CD4-positive, alpha-beta T cell treated with Interleukin-4 for 4 hours (primary cell): ENCODE results near the gene PRELID3B.
"Not testable (repeated sequence)": the region's sequence is repeated elsewhere in the genome, so short reads cannot be mapped to it uniquely, and the experiment has no call there.

Source experiments
- DNase-seq: peaks from one replicate; pipeline ENCODE4 v3.0.0-alpha.2; 2020

The PRELID3B gene

DNA sequence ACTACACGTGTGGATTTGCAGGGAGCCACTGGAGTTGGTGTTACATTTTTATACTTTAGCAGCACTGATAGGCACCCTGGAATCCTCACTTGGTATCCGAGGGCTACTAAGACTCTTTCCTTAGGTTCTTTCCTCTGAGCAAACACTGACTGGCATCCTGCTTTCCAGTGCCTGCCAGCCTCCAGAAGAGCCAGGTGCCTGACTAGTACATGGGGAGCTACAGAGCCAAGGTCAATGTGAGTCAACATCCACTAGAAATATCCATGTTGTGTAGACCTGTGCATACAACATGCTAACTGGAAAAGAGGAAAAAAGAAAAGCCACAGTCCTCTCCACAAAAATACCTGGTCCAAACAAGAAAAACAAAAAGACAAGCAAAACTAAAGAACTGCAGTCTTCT, 17.5 kb downstream of the PRELID3B start:
- no peak for DNase-seq

DNA sequence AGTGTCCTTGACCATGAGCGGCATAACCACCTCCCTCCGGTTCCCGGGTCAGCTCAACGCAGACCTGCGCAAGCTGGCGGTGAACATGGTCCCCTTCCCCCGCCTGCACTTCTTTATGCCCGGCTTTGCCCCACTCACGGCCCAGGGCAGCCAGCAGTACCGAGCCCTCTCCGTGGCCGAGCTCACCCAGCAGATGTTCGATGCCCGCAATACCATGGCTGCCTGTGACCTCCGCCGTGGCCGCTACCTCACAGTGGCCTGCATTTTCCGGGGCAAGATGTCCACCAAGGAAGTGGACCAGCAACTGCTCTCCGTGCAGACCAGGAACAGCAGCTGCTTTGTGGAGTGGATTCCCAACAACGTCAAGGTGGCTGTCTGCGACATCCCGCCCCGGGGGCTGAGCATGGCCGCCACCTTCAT, 18.5 kb downstream of the PRELID3B start:
- DNase-seq: no peak

DNA sequence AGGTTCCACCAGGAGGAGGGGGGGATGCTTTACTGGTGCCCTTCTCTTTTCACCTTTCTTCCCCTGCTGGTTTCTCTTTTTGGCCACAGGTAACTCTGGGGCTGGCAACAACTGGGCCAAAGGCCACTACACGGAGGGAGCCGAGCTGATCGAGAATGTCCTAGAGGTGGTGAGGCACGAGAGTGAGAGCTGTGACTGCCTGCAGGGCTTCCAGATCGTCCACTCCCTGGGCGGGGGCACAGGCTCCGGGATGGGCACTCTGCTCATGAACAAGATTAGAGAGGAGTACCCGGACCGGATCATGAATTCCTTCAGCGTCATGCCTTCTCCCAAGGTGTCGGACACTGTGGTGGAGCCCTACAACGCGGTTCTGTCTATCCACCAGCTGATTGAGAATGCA, 19.0 kb downstream of the PRELID3B start:
- no peak for DNase-seq

DNA sequence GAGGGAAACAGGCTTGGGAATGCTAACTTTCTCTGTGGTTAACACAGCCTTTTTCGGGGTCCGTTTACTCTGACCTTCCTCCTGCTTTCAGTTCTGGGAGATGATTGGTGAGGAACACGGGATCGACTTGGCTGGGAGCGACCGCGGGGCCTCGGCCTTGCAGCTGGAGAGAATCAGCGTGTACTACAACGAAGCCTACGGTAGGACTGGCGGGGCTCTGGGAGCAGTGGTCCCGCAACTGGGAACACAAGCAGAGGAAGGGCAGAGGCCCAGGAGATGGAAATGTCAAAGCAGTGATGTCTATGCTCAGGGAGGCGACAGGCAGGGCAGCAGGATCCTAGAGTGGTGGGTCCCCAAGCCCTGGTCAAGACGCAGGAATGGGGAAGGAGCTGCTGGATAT, 19.8 kb downstream of the PRELID3B start:
- no peak for DNase-seq

DNA sequence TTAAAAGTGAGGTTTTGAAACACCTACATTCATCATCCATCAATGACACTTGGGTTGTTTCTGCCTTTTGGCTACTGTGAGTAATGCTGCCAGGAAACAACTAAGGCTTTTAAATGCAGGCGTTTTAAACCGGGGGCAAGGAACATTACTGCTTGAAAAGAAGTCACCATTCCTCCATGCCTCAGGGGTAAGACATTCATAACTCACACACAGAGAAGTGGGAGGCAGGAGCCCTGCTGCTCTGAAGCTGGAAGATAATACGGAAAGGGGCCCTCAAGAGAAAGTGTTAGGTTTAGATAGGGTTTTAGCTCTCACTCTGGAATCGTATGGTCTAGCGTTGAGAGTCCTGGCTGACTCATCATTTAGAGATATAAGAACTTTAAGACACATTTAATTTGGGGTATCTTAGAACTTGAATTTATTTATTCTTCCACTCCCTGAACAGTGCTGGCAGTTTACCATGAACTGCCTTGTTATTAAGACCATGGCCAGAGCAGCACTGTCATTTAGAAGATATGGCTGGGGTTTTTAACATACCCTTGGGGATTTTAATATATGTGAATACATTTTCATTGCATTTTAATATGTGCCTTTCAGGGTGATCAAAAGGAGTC, 21.5 kb downstream of the PRELID3B start:
- no peak for DNase-seq

DNA sequence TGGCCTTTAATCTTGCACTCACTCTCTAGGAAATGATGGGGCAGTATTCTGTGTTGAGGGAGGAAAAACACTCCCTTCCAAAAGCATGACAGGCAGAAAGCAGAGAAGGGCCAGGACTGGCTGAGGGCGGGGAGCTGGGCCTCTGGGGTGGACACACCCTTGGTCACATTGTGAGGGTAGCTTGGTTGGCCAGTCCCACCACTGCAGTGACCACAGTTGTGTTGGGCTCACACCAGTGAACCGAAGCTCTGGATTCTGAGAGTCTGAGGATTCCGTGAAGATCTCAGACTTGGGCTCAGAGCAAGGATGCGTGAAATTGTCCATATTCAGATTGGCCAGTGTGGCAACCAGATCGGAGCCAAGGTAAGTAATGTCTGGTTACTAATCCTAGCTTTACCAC, 23.4 kb downstream of the PRELID3B start, which contains the start of gene TUBB1:
TUBB1 (plus strand) TSS at position 213 of the 400 bp plus-strand sequence; CDS start at position 307, 94 bp downstream.
- no peak for DNase-seq

DNA sequence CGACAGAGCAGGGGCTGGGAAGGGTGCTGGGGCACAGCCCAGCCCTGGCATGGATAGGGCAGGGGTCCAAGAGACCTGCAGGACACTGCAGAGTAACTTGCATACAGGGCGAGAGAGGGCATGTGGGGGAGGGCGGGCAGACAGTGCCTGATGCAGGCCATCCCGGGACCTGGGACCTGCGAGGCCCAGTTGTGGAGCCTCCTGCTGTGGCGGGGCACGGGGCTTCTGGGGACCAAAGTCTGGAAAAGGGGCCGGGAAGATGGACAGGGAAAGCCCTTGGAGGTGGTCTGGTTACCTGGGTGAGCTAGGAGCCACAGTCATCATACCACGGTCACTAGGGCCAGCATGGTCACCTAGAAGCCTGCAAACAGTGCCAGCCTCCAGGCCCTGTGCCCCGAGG, 23.8 kb downstream of the PRELID3B start:
- DNase-seq: no peak

DNA sequence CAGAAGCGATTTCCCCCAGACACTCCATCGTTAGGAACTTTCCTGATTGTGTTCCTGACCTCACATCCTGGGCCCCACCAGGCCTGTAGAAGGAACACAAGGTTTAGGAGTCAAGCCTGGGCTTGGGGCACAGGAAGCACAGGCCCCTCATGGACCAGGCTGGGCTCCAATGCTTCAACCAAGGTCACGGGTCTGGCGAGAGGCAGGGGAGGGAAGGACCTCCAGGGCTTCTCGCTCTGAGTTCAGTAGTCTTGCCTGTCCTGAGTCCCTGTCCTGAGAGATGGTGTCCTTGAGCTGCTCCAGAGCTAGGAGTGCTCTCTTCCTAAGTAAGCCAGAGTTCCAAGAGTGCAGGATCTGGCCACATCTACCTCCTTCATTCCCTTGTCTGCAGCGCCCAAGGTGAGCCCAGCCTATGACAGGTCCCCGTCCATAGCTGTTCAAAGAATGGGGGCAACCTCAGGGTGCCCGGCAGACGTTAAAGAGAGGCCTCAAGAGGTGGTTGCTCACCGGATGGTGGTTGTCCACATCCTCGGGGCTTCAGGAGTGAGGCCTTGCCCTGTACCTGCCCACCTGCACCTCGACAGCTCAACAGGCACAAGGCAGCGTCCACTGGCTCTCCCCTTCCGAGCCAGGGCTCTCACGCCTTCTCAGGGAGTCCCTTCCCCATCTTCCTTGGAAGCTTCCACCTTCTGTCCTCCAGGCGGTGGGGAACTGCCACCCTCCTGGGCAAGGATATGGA, 24.9 kb downstream of the PRELID3B start:
- DNase-seq: no peak

DNA sequence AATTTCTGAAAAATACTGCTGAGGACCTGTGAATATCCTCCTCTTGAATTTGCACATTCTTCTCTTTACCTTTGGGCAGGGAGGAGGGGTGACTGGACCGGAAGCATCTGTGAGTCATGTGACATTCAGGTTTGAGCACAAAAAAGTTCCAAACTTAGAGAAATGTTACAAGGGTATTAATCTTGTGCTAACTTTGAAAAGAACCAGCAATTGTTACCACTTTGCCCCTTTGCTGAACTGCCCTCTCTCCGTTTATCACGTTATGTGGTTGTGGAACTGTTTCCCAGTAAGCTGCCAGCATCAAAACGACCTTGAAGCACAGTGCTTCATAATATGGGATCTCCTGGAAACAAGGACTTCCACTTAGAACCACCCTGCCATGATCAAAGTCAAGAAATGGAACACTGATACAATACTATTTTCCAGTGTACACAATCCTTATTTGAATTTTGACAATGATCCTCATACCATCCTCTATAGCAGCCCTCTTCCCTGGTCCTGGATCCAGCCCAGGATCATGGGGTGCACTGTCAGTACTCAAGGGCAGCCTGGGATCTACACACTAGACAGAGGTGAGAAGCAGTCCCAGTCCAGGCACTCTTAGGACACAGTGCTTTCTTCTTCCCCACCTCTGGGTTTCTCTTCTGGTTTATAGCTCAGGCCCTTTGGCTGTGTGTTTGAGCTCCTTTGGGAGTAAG, 25.6 kb downstream of the PRELID3B start:
- DNase-seq: peak; percentile 30

DNA sequence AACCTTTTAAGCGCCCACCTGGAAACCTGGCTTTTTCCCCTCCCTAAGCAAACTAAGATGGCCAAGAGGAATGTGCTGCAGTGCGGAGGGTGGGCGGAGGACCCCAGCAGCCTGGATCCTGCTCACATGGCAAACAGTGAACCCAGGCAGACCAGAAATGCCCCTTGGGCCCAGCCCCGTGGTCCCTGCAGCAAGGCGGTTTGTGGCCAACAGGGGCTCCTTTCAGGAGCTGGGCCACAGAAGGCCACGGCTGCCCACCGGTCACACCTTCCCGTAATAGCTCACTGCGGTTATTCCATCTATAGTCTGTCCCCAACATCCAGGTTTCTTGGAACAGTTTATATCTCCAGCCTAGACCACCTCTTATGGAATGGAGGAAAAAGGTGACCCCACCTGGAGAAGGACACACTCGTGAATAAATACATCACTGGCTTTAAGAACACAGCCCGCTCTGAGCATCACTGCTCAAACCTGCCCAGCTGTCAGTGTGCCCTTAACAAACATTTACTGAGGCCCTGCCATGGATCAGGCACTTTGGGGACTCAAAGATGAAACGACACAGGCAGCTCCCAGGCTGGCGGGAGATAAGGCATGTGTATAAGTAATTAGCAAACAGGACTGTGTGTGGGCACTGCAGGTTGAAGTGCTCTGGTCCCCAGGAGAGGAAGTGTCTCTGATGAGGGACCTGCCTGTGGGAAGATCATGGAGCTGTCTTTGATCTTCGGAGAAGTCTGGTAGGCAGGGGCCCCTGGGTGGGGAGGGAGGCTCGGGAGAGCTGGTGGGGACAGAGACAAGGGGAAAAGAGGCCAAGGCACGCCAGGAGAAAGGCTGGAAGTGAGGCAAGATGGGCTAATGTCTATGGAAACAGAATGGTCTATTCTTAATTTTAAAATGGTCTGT, 26.5 kb downstream of the PRELID3B start:
- no peak for DNase-seq

DNA sequence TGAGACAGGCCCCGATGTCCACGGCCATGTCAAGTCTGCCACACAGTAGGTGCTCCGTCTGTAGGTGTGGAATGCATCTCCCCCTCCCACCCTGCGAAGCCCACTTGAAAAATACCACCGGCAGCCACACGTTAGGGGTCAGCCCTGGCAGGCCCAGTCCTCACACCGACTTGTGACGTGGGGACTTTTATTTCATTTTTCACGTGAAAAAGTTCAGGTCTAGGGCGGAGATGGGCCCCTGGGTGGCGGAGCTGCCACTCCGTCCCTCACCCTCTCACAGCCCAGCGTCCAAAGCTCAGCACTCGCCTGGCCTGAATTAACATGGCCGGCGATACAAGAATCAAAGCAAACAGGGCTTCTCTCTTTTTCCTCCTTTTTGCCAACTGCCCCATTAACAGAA, 27.2 kb downstream of the PRELID3B start:
- DNase-seq: no peak

DNA sequence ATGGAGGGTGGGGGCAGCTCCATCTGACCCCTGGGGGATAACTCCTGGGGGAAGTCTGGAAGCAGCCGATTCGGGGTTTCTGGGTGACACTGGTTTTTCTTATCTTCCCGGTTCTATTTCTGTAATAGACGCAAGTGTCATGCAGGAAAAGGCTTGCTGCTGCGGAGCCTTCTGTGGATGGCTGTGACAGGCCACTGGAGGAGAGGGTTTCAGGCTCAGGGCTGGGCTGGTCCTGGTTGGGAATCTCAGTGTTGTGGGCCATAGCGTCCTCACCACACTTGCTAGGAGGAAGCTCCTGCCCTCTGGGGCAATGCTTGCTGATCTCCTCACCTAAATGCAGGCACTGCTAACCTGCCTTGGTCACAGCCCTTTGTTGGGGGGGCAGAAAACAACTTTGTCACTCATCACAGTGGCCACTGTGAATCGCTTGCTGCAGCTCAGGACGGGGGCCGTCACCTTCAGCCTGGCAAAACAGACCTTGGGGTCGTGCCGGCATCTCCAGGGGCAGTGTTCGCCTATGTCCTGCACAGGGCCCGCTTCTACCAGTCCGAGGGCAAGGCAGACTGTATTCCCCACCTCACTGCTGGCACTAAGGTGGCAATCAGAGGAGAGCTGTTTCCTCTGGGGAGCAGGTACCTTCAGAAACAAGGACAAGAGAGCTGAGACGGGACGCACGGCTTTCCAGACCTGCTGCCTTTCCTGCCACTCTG, 27.8 kb downstream of the PRELID3B start:
- no peak for DNase-seq

DNA sequence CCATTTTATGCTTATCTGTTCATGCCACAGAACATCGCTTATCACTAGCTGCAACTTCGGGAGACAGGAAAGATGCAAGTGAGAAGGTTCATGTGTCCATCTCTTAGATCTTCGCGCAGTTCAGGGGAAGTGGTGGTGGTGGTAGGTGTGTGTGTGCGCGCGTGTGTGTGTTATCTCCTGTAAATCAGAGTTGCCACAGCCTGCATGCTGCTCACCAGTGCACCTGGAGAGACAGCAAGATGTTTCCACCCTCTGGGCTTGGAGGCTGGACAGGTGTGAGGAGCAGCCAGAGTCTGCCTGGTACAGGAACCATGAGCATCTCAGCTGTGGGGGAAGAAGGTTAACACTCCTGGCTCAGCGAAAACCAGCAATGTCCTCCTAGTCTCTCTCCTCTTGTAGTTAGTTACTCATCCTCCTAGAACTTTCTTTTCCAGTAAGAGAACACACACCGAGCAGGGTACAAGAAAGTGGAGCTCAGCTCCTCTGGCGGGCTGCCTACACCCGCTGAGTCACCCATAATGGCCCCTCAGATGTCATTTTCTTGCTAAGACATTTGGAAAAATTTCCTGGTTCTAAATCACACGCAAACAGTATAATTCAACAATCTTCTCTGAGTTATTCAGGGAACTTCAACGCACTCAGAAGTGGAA, 28.5 kb downstream of the PRELID3B start:
- peak; percentile 37 for DNase-seq

DNA sequence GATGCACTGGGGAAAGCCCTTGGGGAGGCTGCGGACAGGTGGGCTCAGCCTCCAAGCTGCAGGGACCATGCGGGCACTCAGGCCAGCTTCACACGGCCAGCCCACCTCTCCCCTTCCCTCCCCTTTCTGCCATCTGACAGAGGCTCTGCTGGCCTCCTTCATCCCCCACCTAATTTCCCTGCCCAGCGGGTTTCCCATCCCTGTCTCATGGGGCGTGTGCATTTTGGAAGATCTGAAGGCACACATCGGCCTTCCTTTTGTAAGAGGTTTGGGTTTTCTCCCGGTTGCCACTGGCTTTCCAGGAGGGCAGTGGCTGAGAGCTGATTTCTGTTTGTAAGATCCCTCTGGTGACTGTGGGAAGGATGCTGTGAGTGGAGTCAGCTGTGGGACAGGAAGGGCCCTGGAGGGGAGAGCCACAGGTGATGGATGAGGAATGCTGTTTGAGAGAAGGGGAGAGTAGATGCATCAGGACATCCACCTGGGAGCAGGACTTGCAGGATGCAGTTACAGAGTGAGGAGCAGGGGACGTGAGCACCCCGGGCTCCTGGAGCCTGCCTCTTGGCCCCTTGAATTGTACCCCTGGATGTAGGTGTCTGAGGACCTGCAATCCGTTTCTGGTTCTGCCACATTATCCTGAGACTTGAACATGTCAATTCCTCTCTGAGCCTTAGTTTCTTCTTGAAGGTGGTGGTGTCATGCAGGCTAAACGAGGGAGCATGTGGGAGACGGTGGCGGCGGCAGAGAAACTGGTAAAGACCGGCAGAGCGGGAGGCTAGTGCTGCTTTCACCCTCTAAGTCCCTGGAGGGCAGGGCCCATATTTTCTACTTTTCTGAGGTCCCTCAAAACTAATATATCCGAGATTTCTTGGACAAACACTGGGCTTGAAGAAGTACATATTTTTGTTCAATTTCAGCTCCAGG, 29.3 kb downstream of the PRELID3B start:
- no peak for DNase-seq

DNA sequence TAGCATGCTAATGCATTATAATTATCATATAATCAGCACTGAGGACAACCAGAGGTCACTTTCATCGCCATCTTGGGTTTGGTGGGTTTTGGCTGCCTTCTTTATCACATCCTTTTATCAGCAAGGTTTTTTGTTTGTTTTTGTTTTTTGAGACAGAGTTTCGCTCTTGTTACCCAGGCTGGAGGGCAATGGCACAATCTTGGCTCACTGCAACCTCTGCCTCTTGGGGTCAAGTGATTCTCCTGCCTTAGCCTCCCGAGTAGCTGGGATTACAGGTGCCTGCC, 30.8 kb downstream of the PRELID3B start:
- not testable (repeated sequence) for DNase-seq

DNA sequence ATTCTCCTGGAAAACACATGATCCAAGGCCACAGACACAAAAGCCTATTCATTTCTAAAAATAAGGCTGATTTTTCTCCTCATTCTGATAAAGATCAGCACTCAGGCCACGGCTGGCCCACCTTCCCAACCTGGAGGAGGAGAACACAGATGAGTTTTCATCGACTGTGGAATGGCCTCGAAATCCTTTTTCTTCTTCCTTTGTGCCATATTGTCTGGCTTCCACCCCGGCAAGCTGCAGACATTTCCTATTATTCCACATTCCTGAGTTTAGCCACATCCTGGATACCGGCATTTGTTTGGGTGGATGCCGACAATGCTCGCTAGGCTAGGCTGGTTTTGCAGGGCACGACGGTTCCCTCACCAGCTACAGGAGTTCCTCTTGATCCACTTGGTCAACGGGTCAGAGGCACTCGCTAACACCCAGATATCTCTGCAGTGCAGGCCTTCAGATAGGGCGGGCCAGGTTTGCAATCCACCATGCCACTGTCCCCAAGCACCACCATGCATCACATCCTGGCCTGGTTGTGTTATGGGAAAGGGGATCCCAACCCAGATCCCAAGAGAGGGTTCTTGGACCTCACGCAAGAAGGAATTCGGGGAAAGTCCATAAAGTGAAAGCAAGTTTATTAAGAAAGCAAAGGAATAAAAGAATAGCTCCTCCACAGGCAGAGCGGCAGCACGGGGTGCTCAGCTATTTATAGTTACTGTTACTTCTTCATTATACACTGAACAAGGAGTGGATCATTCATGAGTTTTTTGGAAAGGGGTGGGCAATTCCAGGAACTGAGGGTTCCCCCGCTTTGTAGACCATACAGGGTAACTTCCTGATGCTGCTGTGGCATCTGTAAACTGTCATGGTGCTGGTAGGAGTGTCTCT, 31.4 kb downstream of the PRELID3B start:
- DNase-seq: no peak

DNA sequence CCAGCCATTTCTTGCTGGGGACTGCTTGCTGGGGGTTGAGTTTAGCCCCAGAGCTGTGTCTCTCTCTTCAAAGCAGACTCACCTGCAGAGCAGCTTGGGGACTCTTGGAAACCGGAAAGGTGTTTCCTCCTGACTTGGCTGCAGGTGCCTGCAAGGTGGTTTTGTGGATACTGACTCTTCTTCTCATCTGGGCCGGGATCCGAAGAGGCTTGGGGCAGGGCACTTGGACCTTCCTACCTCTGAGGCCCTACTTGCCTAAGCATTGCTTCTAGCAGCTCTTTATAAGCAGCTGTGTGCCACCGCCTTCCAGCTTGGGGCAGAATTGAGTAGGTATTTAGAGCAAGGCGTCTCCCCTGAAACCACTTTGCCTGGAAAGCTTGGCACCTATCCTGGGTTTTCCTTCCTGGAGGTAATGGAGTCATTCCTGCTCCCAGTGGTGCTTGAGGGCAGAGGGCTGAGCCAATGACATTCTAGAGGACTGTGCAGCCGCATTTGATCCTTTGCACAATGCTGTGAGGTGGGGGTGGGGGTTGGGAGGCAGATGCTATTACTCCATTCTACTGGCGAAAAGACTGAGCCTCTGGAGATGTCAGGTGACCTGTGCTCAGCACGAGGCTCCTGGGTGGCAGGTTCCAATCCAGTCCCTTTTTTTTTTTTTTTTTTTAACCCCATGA, 32.1 kb downstream of the PRELID3B start:
- DNase-seq: no peak

DNA sequence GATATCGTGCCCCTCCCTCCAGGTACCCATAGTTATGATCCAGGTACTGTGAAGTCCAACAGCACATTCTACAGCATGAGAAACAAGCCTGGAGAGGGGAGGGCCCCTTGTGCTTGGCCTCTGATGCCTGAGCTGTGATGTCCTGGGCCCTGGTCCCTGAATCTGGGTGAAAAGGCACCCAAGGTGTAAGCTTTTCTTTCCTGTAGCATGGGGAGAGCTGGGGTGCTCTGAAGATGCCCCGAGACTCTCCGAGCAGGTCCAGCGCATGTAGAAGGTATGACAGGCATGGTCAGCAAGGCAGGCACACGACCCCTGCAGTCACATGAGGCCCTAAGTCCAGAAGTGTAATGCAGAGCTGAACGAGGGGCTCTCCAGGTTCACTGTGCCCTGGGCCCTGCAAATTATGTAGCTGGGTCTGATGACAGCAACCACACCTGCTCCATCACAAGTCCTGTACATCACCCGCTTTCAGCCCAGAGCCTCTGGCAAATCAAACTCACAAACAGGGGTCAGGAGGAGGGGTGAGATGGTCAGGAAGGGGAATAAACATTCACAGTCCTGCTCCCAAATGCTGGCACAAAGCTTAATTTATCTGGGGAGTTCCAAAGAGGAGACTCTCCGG, 33.8 kb downstream of the PRELID3B start:
- DNase-seq: no peak
